GM12878 (cell line): ENCODE measurements around the gene NPLOC4. TPM values are rescaled to one million over a fixed set of nuclear protein-coding genes. Genes with fewer than 3 reads are reported as not detected.

ENCODE experiments used
- BCL11A ChIP-seq: IDR thresholded peaks from 2 replicates; pipeline ENCODE4 v1.6.1; 2011; ENCODE audit warnings: low read depth, low read length
- EP300 ChIP-seq, 2 experiments: fragments of 150-350 bp in 1 of 2; IDR thresholded peaks; 2 replicates each; pipeline ENCODE4 v1.6.1; 2011 to 2012; ENCODE audit warnings: low read depth in 2 of 2, low read length in 2 of 2, borderline replicate concordance in 1 of 2, improper control_type of control experiment in 1 of 2, inconsistent platforms in 1 of 2; ENCODE audit not compliant: control insufficient read depth in 1 of 2
- FOXM1 ChIP-seq: IDR thresholded peaks from 2 replicates; pipeline ENCODE4 v1.6.1; 2012; ENCODE audit warnings: low read depth, mild to moderate bottlenecking, inconsistent platforms, low read length, moderate library complexity
- GABPA ChIP-seq: IDR thresholded peaks from 2 replicates; pipeline ENCODE4 v1.6.1; 2014; ENCODE audit warnings: antibody characterized with exemption, low read depth, mild to moderate bottlenecking, inconsistent platforms
- NR2C1 ChIP-seq: fragments of 450-650 bp; IDR thresholded peaks from 2 replicates; pipeline ENCODE4 v1.6.1; 2017; ENCODE audit warnings: antibody characterized with exemption, mild to moderate bottlenecking, moderate library complexity
- RFX5 ChIP-seq: IDR thresholded peaks from 2 replicates; pipeline ENCODE4 v1.6.1; 2011; ENCODE audit warnings: low read depth, low read length, improper control_type of control experiment
- RUNX3 ChIP-seq: IDR thresholded peaks from 2 replicates; pipeline ENCODE4 v1.6.1; 2012; ENCODE audit warnings: low read length, inconsistent platforms
- TARDBP ChIP-seq: IDR thresholded peaks from 2 replicates; pipeline ENCODE4 v1.6.1; 2016; ENCODE audit warnings: borderline replicate concordance
- polyA plus RNA-seq, 11 experiments: library from polyadenylated mRNA; depleted of rRNA in 4 of 11; unstranded in 6 of 11; stranded (reverse) in 5 of 11; fragments of >200 nt; fragmentation: Nextera tagmentation in 4 of 11; fragmentation: Illumina TruSeq in 1 of 11; extraction: Ambion mirVana in 4 of 11; extraction: Trizol in 1 of 11; gene quantifications; 1 replicate in 1 of 11; 2 replicates in 10 of 11; pipeline versions ENCODE4 v1.2.1 to v1.2.3, GENCODE V29; 2011 to 2016; ENCODE audit warnings: inconsistent platforms in 2 of 11, missing spikeins in 2 of 11, low read depth in 1 of 11
- total RNA-seq, 4 experiments: library from RNA; depleted of rRNA in 3 of 4; stranded (reverse); fragments of >200 nt in 3 of 4; fragmentation: Illumina TruSeq in 1 of 4; extraction: Trizol in 1 of 4; gene quantifications; 2 replicates each; pipeline versions ENCODE4 v1.2.1 to v1.2.3, GENCODE V29; 2013 to 2021
- TF ChIP-seq, protein P1 (sequence below): IDR thresholded peaks from 2 replicates; pipeline ENCODE4 v1.6.1; 2012; ENCODE audit warnings: improper control_type of control experiment, low read depth, low read length; ENCODE audit not compliant: insufficient replicate concordance
- TF ChIP-seq, protein P2 (sequence below): fragments of 450-650 bp; IDR thresholded peaks from 2 replicates; pipeline ENCODE4 v1.6.1; 2017; ENCODE audit warnings: antibody characterized with exemption, mild to moderate bottlenecking, moderate library complexity
- TF ChIP-seq, protein P3 (sequence below): fragments of 450-650 bp; IDR thresholded peaks from 2 replicates; pipeline ENCODE4 v1.6.1; 2018; ENCODE audit warnings: mild to moderate bottlenecking, low read depth, moderate library complexity; ENCODE audit not compliant: partially characterized antibody
- TF ChIP-seq, protein P4 (sequence below): IDR thresholded peaks from 2 replicates; pipeline ENCODE4 v1.6.1; 2012; ENCODE audit warnings: low read depth, low read length, improper control_type of control experiment
- TF ChIP-seq, protein P5 (sequence below): fragments of 450-650 bp; IDR thresholded peaks from 2 replicates; pipeline ENCODE4 v1.6.1; 2016; ENCODE audit warnings: mild to moderate bottlenecking

NPLOC4 gene
- total and polyA plus RNA-seq, 10 of the 15 experiments (the other 5 are each of a cell fraction or from before 2014, with no cell fraction given) = 1.5 to 83.7 (median 45.8) TPM

DNA sequence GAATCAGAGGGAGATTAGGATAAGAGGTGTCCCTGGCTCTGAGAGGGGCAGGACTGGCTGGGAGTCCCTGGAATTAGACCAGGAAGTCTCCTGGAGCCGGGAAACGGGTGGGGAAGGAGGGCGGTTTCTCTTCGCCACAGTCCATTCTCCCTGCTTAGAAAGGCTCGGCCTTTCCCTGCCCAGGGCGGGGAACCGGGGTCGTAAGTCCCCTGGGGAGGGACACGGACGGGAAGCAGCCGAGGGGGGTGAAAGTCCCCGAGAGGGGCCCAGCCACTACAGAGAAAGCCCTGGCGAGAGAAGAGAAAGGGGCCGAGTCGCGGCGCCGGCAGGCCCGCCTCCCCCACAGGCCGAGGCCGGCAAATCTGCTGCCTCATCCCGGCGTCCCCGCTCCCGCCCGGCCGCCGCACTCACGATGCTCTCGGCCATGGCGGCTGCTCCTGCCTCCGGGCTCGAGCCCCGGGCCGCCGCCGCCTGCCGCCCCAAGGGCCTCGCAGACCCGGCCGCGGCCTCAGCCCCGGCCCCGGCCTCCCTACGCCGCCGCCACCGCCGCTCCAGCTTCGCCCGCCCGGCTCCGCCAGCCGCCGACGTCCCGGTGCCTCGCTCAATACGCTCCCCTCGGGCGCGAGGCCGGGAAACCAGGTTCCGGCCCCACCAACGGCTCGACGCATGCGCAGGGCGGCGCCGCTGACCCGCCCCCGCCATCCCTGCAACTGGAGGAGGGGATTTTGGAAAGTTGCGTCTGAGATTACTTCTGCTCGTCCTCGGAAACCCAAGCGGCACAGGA lies at the start of gene NPLOC4, which contains the start of gene TSPAN10 (continued):
- TF ChIP-seq EP300 (IDR thresholded peaks at IDR 0.05; ENCODE audit: borderline replicate concordance in 1 of 2, control insufficient read depth in 1 of 2, low read depth in 2 of 2, low read length in 2 of 2) (no peak), GABPA (peak; percentile 82), BCL11A (no peak), RFX5 (no peak; the same call in 1 of the 2 replicates), TARDBP (peak; percentile 62; the same call in 1 of the 2 replicates), NR2C1 (peak; percentile 55), FOXM1 (no peak), RUNX3 (0 out of 2 replicates have a peak, but pooled peaks have one; percentile 29)
- TF ChIP-seq, protein P1, sequence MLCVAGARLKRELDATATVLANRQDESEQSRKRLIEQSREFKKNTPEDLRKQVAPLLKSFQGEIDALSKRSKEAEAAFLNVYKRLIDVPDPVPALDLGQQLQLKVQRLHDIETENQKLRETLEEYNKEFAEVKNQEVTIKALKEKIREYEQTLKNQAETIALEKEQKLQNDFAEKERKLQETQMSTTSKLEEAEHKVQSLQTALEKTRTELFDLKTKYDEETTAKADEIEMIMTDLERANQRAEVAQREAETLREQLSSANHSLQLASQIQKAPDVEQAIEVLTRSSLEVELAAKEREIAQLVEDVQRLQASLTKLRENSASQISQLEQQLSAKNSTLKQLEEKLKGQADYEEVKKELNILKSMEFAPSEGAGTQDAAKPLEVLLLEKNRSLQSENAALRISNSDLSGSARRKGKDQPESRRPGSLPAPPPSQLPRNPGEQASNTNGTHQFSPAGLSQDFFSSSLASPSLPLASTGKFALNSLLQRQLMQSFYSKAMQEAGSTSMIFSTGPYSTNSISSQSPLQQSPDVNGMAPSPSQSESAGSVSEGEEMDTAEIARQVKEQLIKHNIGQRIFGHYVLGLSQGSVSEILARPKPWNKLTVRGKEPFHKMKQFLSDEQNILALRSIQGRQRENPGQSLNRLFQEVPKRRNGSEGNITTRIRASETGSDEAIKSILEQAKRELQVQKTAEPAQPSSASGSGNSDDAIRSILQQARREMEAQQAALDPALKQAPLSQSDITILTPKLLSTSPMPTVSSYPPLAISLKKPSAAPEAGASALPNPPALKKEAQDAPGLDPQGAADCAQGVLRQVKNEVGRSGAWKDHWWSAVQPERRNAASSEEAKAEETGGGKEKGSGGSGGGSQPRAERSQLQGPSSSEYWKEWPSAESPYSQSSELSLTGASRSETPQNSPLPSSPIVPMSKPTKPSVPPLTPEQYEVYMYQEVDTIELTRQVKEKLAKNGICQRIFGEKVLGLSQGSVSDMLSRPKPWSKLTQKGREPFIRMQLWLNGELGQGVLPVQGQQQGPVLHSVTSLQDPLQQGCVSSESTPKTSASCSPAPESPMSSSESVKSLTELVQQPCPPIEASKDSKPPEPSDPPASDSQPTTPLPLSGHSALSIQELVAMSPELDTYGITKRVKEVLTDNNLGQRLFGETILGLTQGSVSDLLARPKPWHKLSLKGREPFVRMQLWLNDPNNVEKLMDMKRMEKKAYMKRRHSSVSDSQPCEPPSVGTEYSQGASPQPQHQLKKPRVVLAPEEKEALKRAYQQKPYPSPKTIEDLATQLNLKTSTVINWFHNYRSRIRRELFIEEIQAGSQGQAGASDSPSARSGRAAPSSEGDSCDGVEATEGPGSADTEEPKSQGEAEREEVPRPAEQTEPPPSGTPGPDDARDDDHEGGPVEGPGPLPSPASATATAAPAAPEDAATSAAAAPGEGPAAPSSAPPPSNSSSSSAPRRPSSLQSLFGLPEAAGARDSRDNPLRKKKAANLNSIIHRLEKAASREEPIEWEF = no peak
- TF ChIP-seq, protein P2, sequence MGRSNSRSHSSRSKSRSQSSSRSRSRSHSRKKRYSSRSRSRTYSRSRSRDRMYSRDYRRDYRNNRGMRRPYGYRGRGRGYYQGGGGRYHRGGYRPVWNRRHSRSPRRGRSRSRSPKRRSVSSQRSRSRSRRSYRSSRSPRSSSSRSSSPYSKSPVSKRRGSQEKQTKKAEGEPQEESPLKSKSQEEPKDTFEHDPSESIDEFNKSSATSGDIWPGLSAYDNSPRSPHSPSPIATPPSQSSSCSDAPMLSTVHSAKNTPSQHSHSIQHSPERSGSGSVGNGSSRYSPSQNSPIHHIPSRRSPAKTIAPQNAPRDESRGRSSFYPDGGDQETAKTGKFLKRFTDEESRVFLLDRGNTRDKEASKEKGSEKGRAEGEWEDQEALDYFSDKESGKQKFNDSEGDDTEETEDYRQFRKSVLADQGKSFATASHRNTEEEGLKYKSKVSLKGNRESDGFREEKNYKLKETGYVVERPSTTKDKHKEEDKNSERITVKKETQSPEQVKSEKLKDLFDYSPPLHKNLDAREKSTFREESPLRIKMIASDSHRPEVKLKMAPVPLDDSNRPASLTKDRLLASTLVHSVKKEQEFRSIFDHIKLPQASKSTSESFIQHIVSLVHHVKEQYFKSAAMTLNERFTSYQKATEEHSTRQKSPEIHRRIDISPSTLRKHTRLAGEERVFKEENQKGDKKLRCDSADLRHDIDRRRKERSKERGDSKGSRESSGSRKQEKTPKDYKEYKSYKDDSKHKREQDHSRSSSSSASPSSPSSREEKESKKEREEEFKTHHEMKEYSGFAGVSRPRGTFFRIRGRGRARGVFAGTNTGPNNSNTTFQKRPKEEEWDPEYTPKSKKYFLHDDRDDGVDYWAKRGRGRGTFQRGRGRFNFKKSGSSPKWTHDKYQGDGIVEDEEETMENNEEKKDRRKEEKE = 0 out of 2 replicates have a peak, but pooled peaks have one; percentile 57
- TF ChIP-seq, protein P3, sequence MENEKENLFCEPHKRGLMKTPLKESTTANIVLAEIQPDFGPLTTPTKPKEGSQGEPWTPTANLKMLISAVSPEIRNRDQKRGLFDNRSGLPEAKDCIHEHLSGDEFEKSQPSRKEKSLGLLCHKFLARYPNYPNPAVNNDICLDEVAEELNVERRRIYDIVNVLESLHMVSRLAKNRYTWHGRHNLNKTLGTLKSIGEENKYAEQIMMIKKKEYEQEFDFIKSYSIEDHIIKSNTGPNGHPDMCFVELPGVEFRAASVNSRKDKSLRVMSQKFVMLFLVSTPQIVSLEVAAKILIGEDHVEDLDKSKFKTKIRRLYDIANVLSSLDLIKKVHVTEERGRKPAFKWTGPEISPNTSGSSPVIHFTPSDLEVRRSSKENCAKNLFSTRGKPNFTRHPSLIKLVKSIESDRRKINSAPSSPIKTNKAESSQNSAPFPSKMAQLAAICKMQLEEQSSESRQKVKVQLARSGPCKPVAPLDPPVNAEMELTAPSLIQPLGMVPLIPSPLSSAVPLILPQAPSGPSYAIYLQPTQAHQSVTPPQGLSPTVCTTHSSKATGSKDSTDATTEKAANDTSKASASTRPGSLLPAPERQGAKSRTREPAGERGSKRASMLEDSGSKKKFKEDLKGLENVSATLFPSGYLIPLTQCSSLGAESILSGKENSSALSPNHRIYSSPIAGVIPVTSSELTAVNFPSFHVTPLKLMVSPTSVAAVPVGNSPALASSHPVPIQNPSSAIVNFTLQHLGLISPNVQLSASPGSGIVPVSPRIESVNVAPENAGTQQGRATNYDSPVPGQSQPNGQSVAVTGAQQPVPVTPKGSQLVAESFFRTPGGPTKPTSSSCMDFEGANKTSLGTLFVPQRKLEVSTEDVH = no peak
- TF ChIP-seq, protein P4, sequence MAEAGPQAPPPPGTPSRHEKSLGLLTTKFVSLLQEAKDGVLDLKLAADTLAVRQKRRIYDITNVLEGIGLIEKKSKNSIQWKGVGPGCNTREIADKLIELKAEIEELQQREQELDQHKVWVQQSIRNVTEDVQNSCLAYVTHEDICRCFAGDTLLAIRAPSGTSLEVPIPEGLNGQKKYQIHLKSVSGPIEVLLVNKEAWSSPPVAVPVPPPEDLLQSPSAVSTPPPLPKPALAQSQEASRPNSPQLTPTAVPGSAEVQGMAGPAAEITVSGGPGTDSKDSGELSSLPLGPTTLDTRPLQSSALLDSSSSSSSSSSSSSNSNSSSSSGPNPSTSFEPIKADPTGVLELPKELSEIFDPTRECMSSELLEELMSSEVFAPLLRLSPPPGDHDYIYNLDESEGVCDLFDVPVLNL = 0 out of 2 replicates have a peak, but pooled peaks have one; percentile 23
- TF ChIP-seq, protein P5, sequence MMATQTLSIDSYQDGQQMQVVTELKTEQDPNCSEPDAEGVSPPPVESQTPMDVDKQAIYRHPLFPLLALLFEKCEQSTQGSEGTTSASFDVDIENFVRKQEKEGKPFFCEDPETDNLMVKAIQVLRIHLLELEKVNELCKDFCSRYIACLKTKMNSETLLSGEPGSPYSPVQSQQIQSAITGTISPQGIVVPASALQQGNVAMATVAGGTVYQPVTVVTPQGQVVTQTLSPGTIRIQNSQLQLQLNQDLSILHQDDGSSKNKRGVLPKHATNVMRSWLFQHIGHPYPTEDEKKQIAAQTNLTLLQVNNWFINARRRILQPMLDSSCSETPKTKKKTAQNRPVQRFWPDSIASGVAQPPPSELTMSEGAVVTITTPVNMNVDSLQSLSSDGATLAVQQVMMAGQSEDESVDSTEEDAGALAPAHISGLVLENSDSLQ = no peak
